K562 (cell line): ENCODE data around the gene MOB1B. TPM values are rescaled to one million over a fixed set of nuclear protein-coding genes. Genes with fewer than 3 reads are reported as not detected.

ENCODE experiments used
- ATAC-seq: fragments of 200-7000 bp; cut with Tn5 transposase; 3 replicates; pipeline ENCODE4 v1.9.1; 2020; ENCODE audit warnings: moderate library complexity
- BruUV-seq: library from RNA; stranded (reverse); fragments of 400-500 nt; replicated peaks from 2 replicates; lab custom pipeline; 2021; lab: Mats Ljungman, UMichigan
- CTCF ChIA-PET: fragments of 300-600 bp; formaldehyde crosslinking; extraction: SDS; loops from one replicate; lab custom pipeline; 2021; ENCODE audit warnings: low intra/inter-chr PET ratio; lab: Yijun Ruan, JAX
- POLR2A ChIA-PET: fragments of 300-600, 350-650 bp; sonication (Branson Sonifier 250); formaldehyde crosslinking; extraction: SDS; loops from one replicate; lab custom pipeline; 2021; ENCODE audit warnings: antibody characterized with exemption, inconsistent platforms; lab: Yijun Ruan, JAX
- DNase-seq, 4 experiments: peaks; one replicate each; pipeline versions ENCODE4 v3.0.0 to v3.0.0-alpha.2; 2011 to 2018; ENCODE audit warnings: low spot score in 3 of 4, mixed read lengths in 3 of 4; ENCODE audit errors: extremely low read depth in 1 of 4
- FAIRE-seq: peaks from 2 replicates; lab custom pipeline; 2011; peaks lifted over from hg19 to GRCh38; lab: Jason Lieb, UNC
- H2AFZ ChIP-seq: 2 replicates; pipeline ENCODE4 v1.6.0; 2011; ENCODE audit warnings: low read depth, low read length, control low read depth, inconsistent platforms
- H3K27ac ChIP-seq: fragments of 200-600 bp; 3 replicates; pipeline ENCODE4 v1.8.0; 2011; ENCODE audit warnings: low read depth, mild to moderate bottlenecking, control low read depth, inconsistent platforms, low read length, moderate library complexity, mixed read lengths; ENCODE audit errors: extremely low read depth
- H3K27me3 ChIP-seq, 2 experiments: fragments of 300-600 bp in 1 of 2; 2 replicates in 1 of 2; 3 replicates in 1 of 2; pipeline versions ENCODE4 v1.6.0 to v1.8.0; 2011; ENCODE audit warnings: inconsistent platforms in 2 of 2, low read length in 2 of 2, mild to moderate bottlenecking in 1 of 2, mixed read lengths in 1 of 2, moderate library complexity in 1 of 2; ENCODE audit not compliant: control insufficient read depth in 2 of 2, insufficient read depth in 2 of 2
- H3K36me3 ChIP-seq: fragments of 300-600 bp; 3 replicates; pipeline ENCODE4 v1.8.0; 2011; ENCODE audit warnings: mild to moderate bottlenecking, low read length, inconsistent platforms; ENCODE audit not compliant: control insufficient read depth, insufficient read depth
- H3K4me1 ChIP-seq, 2 experiments: fragments of 200-600 bp in 1 of 2; replicated peaks in 1 of 2; 2 replicates in 1 of 2; 3 replicates in 1 of 2; pipeline versions ENCODE4 v1.5.1 to v1.8.0; 2011; ENCODE audit warnings: inconsistent platforms in 2 of 2, low read length in 2 of 2, mild to moderate bottlenecking in 1 of 2, mixed read lengths in 1 of 2, moderate library complexity in 1 of 2; ENCODE audit not compliant: control insufficient read depth in 2 of 2, insufficient read depth in 2 of 2
- H3K4me2 ChIP-seq: 2 replicates; pipeline ENCODE4 v1.6.1; 2011; ENCODE audit warnings: low read length, control low read depth, inconsistent platforms, mixed read lengths; ENCODE audit not compliant: insufficient read depth
- H3K4me3 ChIP-seq: fragments of 200-600 bp; sonication (generic), shearing (Covaris generic); 2 replicates; pipeline ENCODE4 v1.5.1; 2016; ENCODE audit warnings: control low read depth, inconsistent platforms
- H3K79me2 ChIP-seq: fragments of 200-600 bp; 3 replicates; pipeline ENCODE4 v1.8.0; 2011; ENCODE audit warnings: low read length, inconsistent platforms; ENCODE audit not compliant: control insufficient read depth, insufficient read depth
- H3K9ac ChIP-seq, 2 experiments: 2 replicates each; pipeline versions ENCODE4 v1.6.0 to v1.6.1; 2011; ENCODE audit warnings: low read depth in 2 of 2, low read length in 2 of 2, control low read depth in 1 of 2, inconsistent platforms in 1 of 2, mild to moderate bottlenecking in 1 of 2, mixed read lengths in 1 of 2; ENCODE audit not compliant: insufficient read depth in 1 of 2
- H3K9me1 ChIP-seq: one replicate; pipeline ENCODE4 v1.6.0; 2011; ENCODE audit warnings: inconsistent platforms, mild to moderate bottlenecking, low read length, moderate library complexity; ENCODE audit not compliant: control insufficient read depth, insufficient read depth
- H3K9me3 ChIP-seq: replicated peaks from 2 replicates; pipeline ENCODE4 v1.5.1; 2011; ENCODE audit warnings: low read depth, low read length, inconsistent platforms; ENCODE audit not compliant: control insufficient read depth, insufficient read depth
- H4K20me1 ChIP-seq: replicated peaks from 2 replicates; pipeline ENCODE4 v1.6.1; 2011; ENCODE audit warnings: low read length, inconsistent platforms, mixed read lengths; ENCODE audit not compliant: control insufficient read depth, insufficient read depth
- ATF4 ChIP-seq: fragments of 450-650 bp; formaldehyde crosslinking; IDR thresholded peaks from 2 replicates; pipeline ENCODE4 v1.4.0; 2022; ENCODE audit warnings: mild to moderate bottlenecking, moderate library complexity
- BRD4 ChIP-seq: fragments of 200-600 bp; sonication (generic); IDR thresholded peaks from 2 replicates; pipeline ENCODE4 v1.6.1; 2017; ENCODE audit warnings: inconsistent platforms
- CHAMP1 ChIP-seq: fragments of 450-650 bp; IDR thresholded peaks from 2 replicates; pipeline ENCODE4 v1.6.1; 2016; ENCODE audit warnings: mild to moderate bottlenecking
- GABPA ChIP-seq: fragments of 200-800 bp; sonication (Bioruptor generic); conservative IDR thresholded peaks from 2 replicates; pipeline ENCODE4 v1.6.1; 2016; ENCODE audit warnings: low read depth, missing genetic modification characterization, missing compliant biosample characterization
- HLTF ChIP-seq: fragments of 450-650 bp; IDR thresholded peaks from 2 replicates; pipeline ENCODE4 v1.6.1; 2016
- KDM1A ChIP-seq, 2 experiments: fragments of 450-650 bp; IDR thresholded peaks; 2 replicates each; pipeline ENCODE4 v1.6.1; 2016; ENCODE audit warnings: mild to moderate bottlenecking in 2 of 2
- MECOM ChIP-seq: fragments of 250-450 bp; sonication (Bioruptor Pico); IDR thresholded peaks from 2 replicates; pipeline ENCODE4 v1.8.0; 2022; ENCODE audit warnings: inconsistent platforms
- MTA2 ChIP-seq: fragments of 450-650 bp; IDR thresholded peaks from 2 replicates; pipeline ENCODE4 v1.6.1; 2016; ENCODE audit warnings: low read depth
- NR0B1 ChIP-seq: fragments of 450-650 bp; IDR thresholded peaks from one replicate; pipeline ENCODE4 v1.6.1; 2018; ENCODE audit warnings: mild to moderate bottlenecking, moderate library complexity; ENCODE audit not compliant: partially characterized antibody
- POLR2AphosphoS5 ChIP-seq: IDR thresholded peaks from 2 replicates; pipeline ENCODE4 v1.6.1; 2011; ENCODE audit warnings: mild to moderate bottlenecking, low read depth, low read length, moderate library complexity; ENCODE audit not compliant: control insufficient read depth, insufficient read depth
- SIN3A ChIP-seq, 2 experiments: fragments of 150-350 bp in 1 of 2; IDR thresholded peaks; 2 replicates each; pipeline ENCODE4 v1.6.1; 2011 to 2016; ENCODE audit warnings: borderline replicate concordance in 2 of 2, low read depth in 2 of 2, low read length in 2 of 2, mild to moderate bottlenecking in 2 of 2, moderate library complexity in 2 of 2; ENCODE audit not compliant: control insufficient read depth in 1 of 2
- SMAD1 ChIP-seq: fragments of 150-350 bp; IDR thresholded peaks from 2 replicates; pipeline ENCODE4 v1.6.1; 2014; ENCODE audit warnings: low read length, low read depth; ENCODE audit not compliant: partially characterized antibody
- SMARCB1 ChIP-seq: IDR thresholded peaks from 2 replicates; pipeline ENCODE4 v1.6.1; 2011; ENCODE audit warnings: improper control_type of control experiment, low read depth; ENCODE audit not compliant: insufficient read length
- STAG1 ChIP-seq: sonication (generic); formaldehyde crosslinking; IDR thresholded peaks from 2 replicates; pipeline ENCODE4 v1.5.0; 2020; ENCODE audit warnings: missing genetic modification reagents, borderline replicate concordance
- XRCC5 ChIP-seq: fragments of 200-400 bp; formaldehyde crosslinking; IDR thresholded peaks from 2 replicates; pipeline ENCODE4 v1.6.1; 2017; ENCODE audit warnings: low read depth, mild to moderate bottlenecking, low read length
- ZBTB12 ChIP-seq: fragments of 250-450 bp; sonication (Bioruptor Pico); IDR thresholded peaks from 2 replicates; pipeline ENCODE4 v1.4.0; 2020
- ZNF212 ChIP-seq: fragments of 450-650 bp; formaldehyde crosslinking; IDR thresholded peaks from 2 replicates; pipeline ENCODE4 v1.4.0; 2020; ENCODE audit warnings: mild to moderate bottlenecking
- ZNF263 ChIP-seq: sonication (generic); formaldehyde crosslinking; IDR thresholded peaks from 2 replicates; pipeline ENCODE4 v1.8.0; 2022; ENCODE audit warnings: mild to moderate bottlenecking, missing genetic modification reagents, borderline replicate concordance
- WGBS: fragments of 100-300 bp; shearing (Covaris generic); methylation state at CpG from one replicate; pipeline ENCODE4 v1.1.6; 2016; ENCODE audit warnings: low coverage, mixed read lengths; ENCODE audit not compliant: insufficient coverage; ENCODE audit errors: missing lambda C conversion rate; 5-methylcytosine and 5-hydroxymethylcytosine counted together
- in situ Hi-C: fragments of 300-500 bp; cut with MboI; formaldehyde crosslinking; loops from 4 replicates; pipeline ENCODE4 v1.15.0; 2018; ENCODE audit warnings: inconsistent platforms, mixed read lengths
- intact Hi-C: fragments of 100-400 bp; cut with micrococcal nuclease; formaldehyde crosslinking; loops from 2 replicates; pipeline ENCODE4 v1.14.2; 2022
- polyA plus RNA-seq, 8 experiments: library from polyadenylated mRNA; depleted of rRNA in 4 of 8; stranded (reverse) in 5 of 8; unstranded in 3 of 8; fragments of >200 nt; fragmentation: Nextera tagmentation in 2 of 8; fragmentation: Illumina TruSeq in 1 of 8; extraction: Ambion mirVana in 2 of 8; extraction: Trizol in 1 of 8; gene quantifications; 2 replicates each; pipeline versions ENCODE4 v1.2.1 to v1.2.3, GENCODE V29; 2011 to 2014; ENCODE audit warnings: inconsistent platforms in 1 of 8, missing spikeins in 1 of 8
- total RNA-seq, 7 experiments: library from RNA; depleted of rRNA in 6 of 7; stranded (reverse); fragments of >200 nt in 6 of 7; fragmentation: Illumina TruSeq in 2 of 7; extraction: Trizol in 2 of 7; gene quantifications; 2 replicates each; pipeline versions ENCODE4 v1.2.1 to v1.2.3, GENCODE V29; 2011 to 2021; ENCODE audit warnings: low replicate concordance in 1 of 7

The MOB1B gene
- total and polyA plus RNA-seq, 9 of the 15 experiments (the other 6 are each of a cell fraction or from before 2014, with no cell fraction given) = 8.4 to 37.8 (median 19.0) TPM

- BruUV-seq = TSS peak; percentile 67
- ATAC-seq = peak; percentile 74
- FAIRE-seq = peak; percentile 97
- 2% methylated on average over 5 of the region's 5 CpGs for WGBS
- POLR2A ChIA-PET = no interaction called here
- H3K4me2 ChIP-seq = peak overlapping the region; percentile 98
- no peak overlapping the region for H2AFZ ChIP-seq
- intact Hi-C loops (loop anchor here (1.0 to 5.0 kb wide), 5 partner anchors 34 to 196 kb away; partner anchors contain the start of gene DCK), in situ Hi-C loops (loop anchor here (25.0 kb wide), 1 partner anchor 1384 kb away; no protein-coding TSS in a partner anchor)
- H3K4me1 ChIP-seq = peaks cover 25 to 27% of the 10 kb centered on the region in 2 experiments; a peak in 4 of 5 replicates
- peak overlapping the region in 1 of 2 experiments; percentile 97; a peak in 2 of 4 replicates for H3K9ac ChIP-seq
- H3K9me1 ChIP-seq = no peaks in the 10 kb centered on the region
- DNase-seq = peak; percentile 89 to 97 (median 94)
- H3K9me3 ChIP-seq = no peaks in the 10 kb centered on the region; the same call in 1 of the 2 replicates
- H3K79me2 ChIP-seq = peaks cover 62% of the 10 kb centered on the region
- peak overlapping the region; percentile 82 for H3K4me3 ChIP-seq
- H3K27ac ChIP-seq = peak overlapping the region; percentile 94
- no peaks in the 10 kb centered on the region for H3K27me3 ChIP-seq
- H4K20me1 ChIP-seq = peaks cover 8% of the 10 kb centered on the region; the same call in 1 of the 2 replicates
- peaks cover 32% of the 10 kb centered on the region for H3K36me3 ChIP-seq
- CTCF ChIA-PET = no interaction called here
- TF ChIP-seq XRCC5 = peak; percentile 79
- TF ChIP-seq MECOM (CRISPR knock-in tag) = peak; percentile 93
- TF ChIP-seq ZNF263 (CRISPR knock-in tag) = no peak; the same call in 1 of the 2 replicates
- TF ChIP-seq SMAD1 = peak; percentile 91
- TF ChIP-seq SMARCB1 = no peak
- peak; percentile 83 for TF ChIP-seq ATF4 (CRISPR knock-in tag)
- TF ChIP-seq ZBTB12 (CRISPR knock-in tag) = peak; percentile 82
- TF ChIP-seq GABPA (tag) = no peak
- 0 out of 4 replicates have a peak, but pooled peaks of 1 of the 2 experiments have one; percentile 1 for TF ChIP-seq SIN3A (IDR thresholded peaks at IDR 0.05; ENCODE audit: borderline replicate concordance in 2 of 2, control insufficient read depth in 1 of 2, low read depth in 2 of 2, low read length in 2 of 2)
- TF ChIP-seq MTA2 = peak; percentile 100
- peak; percentile 100 for TF ChIP-seq POLR2AphosphoS5
- no peak; the same call in 1 of the 2 replicates for TF ChIP-seq BRD4
- peak; percentile 99 for TF ChIP-seq CHAMP1
- no peak for TF ChIP-seq STAG1 (CRISPR knock-in tag)
- TF ChIP-seq KDM1A (IDR thresholded peaks at IDR 0.05) = peak; percentile 98 to 99
- TF ChIP-seq HLTF = peak; percentile 99
- TF ChIP-seq NR0B1 = no peak
- TF ChIP-seq ZNF212 (CRISPR knock-in tag) = 0 out of 2 replicates have a peak, but pooled peaks have one; percentile 52
Observed at GRCh38 chr4:70903291-70903603, 1.1 kb downstream of the MOB1B start.
